EH (cell line): ENCODE measurements around the gene OSBPL2.
A peak's percentile ranks its signal among the peaks of the same experiment; 100 is the strongest.

Experiments
- DNase-seq: peaks from one replicate; pipeline ENCODE4 v3.0.0-alpha.2; 2015; ENCODE audit warnings: low read depth

Gene OSBPL2

DNA sequence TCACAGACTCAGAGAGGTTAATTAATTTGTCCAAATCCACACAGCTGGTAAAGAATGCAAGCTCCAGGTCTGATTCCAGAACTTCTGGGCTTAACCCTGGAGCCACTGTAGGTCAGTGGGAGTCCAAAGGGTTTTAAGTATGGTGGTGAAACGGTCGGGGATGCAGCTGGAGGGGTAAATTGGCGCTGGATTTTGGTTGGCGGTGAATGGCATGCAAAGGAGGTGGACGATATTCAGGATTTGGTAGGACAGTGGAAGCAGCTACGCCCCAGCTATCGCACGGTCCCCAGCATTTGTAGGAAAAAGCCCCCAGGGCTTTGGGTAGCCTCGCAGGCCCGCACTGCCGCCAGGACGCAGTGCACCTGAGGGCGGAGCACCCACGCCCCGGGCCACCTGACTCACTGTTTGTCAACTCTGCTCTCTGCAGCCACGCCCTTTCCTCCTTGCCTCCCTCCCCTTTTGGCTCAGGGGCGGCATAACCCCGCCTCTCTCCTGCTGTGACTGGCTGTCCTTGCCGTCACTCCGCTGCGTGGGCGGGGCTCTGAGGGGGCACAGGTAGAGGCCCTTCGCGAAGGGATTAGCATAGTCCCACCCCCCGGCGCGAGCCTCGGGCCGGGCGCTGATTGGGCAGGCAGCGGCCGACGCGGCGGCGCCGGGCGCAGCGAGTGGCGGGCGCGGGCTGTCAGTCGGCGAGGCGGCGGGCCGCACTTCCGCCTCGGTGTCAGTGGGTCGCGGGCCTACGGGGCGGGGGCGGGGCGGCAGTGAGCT is at the start of gene OSBPL2:
OSBPL2 (plus strand) TSS at position 721 of the 768 bp plus-strand sequence. CDS start 17,664 bp downstream, outside the sequence.
- peak; percentile 96 for DNase-seq

DNA sequence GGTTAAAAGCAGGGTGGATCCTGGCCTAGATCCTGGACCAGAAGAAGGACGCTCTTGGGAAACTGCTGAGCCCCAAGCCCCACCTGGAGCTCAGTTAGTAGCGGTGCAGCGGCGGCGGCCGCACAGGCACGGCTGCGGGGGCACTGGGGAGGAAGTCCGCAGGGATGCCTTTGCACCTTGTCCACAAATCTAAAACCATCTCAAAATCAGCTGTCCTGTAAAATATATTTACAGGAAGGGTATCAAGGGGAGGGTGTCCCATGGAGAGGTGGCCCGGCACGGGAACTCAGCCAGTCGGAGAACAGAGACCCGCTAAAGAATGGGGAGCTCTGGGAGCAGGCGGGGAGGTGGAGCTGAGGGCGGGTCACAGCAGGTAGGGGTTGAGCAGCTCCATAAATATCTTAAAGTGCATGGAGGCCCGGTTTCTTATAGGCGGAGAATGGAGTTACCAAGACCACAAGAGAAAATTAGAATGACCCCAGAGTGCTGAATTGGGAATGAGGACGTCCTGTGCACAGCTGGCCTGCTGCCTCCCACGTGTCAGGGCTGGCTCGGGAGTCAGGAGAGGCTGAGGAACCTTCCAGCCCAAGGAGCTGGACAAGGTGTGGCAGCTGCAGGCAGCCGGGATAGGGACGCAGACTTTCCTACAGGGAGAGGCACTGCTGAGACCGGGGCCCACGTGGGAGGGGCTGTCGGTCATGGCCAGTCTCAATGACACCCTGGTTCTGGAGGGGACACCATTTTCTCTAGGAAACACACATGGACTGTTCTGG is 47.5 kb upstream of the OSBPL2 start:
- no peak for DNase-seq

DNA sequence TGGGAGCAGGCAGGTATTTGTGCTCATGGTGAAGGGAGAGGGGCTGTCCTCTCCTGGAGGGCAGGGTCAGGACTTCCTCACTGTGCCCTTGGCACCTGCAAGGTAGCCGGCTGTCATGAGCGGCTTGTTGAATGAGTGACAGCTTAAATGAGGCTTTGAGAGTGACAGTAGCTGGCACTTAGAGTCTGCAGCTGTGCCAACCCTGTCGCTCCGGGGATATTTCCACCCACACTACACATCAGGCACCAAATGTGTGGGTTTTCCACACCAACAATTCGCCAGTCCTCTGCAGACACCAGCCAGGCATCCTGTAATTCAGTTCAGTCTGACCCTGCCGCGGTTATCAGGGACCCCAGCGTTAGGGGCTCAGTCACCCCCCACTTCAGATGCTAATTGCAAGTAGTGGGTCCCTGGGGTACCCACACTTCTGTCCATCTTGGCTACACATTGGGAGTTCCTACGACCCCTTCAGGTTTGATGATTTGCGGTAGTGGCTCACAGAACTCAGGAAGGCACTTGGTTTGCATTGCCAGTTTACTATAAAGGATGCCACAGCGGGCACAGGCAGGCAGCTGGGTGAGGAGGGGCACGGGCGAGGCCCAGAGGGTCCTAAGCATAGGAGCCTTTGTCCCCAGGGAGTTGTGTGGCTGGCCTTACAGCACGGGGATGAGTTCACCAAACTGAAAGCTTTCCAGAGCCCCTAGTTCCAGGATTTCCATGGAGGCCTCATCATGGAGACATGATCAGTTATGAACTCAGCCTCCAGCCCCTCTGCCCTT is 46.4 kb upstream of the OSBPL2 start:
- DNase-seq = no peak

DNA sequence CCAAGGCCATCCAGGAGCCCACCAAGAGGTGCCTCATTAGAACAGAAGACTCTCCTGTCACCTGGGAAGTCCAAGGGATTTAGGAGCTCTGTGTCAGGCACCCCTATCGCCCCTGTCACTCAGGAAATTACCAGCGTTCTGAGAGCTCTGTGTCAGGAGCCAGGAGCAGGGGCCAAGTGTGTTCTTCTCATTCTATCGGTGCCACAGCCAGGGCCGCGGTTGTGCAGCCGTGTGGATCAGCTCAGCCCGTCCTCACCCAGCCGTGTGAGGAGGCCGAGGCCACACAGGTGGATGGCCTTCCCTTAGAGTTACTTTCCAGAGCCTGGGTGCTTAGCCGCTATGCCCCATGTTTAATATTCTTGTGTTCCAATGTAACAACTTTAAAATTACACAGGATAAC is 45.7 kb upstream of the OSBPL2 start:
- DNase-seq = no peak

DNA sequence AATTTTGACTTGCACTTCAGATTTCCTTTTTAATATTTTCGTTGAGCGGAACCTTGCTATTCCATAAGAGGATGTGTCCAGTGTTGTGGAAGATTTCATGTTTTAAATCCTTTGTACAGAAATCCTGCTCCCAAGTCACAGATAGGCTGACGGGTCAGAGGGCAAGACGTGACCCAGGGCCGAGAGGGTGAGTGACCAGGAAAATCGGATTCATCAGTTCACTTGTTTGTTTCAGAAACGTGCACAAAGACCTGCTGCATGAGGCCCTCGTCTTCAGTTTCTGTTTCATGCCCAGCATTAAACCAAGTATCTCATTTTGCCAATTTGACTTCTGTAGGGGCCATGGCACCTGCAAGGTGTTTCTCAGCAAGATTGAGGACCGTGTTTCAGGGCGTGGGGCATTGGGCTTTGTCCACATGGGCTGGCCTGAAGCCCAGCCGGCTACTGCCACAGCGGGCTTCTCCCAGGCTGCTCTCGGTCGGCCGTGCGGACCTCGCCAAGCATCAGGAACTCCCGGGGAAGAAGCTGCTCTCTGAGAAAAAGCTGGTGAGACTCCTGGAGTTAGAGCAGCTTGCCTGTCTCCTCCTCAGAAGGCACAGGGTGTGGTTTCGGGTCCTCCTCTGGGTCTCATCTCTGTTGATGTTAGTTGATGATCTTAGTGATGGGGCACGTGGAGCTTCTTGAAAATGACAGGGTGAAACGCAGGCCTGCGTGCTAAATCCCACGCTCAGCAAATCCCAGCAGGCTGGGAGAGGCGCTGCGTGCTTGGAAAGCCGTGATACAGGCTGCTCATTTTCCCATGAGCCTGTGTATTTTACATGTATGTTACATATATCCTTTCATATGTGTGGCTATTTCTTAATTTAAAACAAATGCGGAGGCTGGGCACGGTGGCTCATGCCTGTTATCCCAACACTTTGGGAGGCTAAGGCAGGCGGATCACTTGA is 45.0 kb upstream of the OSBPL2 start:
- DNase-seq = no peak

DNA sequence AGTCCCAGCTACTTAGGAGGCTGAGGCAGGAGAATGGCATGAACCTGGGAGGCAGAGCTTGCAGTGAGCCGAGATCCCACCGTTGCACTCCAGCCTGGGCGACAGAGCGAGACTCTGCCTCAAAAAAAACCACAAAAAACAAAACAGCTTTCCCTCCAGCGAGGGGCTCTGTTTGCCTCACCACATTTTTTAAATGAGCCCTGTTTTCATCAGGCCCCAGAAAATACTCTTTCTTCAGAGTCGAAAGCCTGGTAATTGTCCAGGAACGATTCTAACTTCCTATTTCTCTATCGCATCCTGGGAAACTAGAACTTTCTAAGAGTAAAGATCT is 43.3 kb upstream of the OSBPL2 start:
- DNase-seq = no peak

DNA sequence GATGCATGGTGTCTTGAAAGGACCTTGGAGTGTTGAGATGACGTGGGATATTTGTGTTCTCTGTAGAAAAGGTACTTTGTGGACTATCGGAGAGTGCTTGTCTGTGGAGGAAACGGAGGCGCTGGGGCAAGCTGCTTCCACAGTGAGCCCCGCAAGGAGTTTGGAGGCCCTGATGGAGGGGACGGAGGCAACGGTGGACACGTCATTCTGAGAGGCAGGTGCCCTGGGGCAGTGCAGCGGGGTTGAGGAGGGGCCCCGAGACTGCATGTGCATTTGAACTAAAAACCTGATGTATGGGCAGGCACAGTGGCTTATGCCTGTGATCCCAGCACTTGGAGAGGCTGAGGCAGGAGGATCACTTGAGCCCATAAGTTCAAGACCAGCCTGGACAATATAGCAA is 42.6 kb upstream of the OSBPL2 start:
- DNase-seq = no peak

DNA sequence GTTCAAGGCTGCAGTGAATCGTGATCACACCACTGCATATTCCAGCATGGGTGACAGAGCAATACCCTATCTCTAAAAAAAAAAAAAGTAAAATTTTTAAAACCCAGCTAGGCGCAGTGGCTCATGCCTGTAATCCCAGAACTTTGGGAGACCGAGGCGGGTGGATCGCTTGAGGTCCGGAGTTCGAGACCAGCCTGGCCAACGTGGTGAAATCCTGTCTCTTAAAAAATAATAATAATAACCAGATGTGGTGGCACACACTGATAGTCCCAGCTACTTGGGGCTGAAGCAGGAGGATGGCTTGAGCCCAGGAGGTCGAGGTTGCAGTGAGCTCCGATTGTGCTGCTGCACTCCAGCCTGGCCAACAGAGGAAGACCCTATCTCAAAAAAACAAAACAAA is 42.0 kb upstream of the OSBPL2 start:
- no peak for DNase-seq

DNA sequence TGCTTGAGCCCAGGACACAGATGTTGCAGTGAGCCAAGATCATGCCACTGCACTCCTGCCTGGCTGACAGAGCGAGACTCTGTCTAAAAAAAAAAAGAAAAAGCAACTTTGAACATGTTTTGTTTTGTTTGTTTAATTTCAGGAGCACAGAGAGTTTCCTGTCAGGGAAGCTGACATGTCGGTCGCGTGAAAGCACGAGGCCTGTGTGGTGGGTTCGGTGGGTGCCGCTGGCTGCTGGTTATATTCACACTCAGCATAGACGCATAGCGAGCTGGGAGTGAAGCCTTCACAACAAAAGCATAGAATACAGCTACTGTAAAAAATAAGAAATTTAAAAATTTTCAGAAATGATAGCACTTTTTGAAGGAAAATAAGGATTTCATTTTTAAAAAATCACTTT is 41.0 kb upstream of the OSBPL2 start:
- no peak for DNase-seq

DNA sequence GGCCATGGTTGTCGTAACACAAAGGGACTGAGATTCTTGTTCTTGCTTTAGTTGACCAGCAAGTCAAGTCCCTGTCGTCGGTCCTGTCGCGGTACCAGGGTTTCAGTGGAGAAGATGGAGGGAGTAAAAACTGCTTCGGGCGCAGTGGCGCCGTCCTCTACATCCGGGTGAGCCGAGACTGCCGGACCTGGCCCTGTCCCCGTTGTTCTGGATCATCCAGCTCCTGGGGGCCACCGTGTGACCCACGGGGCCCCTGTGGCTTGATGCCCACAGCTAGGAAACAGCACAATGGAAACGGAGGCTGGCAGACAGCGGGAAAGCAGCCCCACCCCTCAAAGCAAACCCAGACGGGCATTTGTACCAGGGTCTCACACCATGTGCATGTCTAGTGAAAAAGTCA is 40.5 kb upstream of the OSBPL2 start:
- no peak for DNase-seq

DNA sequence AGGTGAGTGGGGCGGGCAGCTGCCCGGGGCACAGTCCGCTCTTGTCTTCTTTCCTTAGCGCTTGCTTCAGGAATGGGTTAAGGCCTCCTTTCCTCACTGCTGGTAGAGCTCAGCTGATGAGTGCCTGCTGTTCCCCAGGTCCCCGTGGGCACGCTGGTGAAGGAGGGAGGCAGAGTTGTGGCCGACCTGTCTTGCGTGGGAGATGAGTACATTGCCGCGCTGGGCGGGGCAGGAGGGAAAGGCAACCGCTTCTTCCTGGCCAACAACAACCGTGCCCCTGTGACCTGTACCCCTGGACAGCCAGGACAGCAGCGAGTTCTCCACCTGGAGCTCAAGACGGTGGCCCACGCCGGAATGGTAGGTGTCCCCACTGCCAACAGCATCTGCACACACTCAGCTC is 39.8 kb upstream of the OSBPL2 start:
- no peak for DNase-seq

DNA sequence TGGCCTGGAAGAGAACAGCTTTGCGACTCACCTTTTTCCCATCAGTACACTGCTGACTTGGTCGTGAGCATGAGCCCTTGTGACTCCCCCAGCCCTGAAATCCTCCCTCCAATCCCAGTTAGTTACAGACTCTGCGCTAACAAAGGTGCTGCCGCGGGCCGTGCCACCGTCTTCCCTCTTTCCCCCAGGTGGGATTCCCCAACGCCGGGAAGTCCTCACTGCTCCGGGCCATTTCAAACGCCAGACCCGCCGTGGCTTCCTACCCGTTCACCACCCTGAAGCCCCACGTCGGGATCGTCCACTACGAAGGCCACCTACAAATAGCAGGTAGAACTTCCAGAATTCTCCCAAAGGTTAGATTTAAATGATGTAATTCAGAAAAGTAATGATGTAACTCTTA is 39.4 kb upstream of the OSBPL2 start:
- no peak for DNase-seq

DNA sequence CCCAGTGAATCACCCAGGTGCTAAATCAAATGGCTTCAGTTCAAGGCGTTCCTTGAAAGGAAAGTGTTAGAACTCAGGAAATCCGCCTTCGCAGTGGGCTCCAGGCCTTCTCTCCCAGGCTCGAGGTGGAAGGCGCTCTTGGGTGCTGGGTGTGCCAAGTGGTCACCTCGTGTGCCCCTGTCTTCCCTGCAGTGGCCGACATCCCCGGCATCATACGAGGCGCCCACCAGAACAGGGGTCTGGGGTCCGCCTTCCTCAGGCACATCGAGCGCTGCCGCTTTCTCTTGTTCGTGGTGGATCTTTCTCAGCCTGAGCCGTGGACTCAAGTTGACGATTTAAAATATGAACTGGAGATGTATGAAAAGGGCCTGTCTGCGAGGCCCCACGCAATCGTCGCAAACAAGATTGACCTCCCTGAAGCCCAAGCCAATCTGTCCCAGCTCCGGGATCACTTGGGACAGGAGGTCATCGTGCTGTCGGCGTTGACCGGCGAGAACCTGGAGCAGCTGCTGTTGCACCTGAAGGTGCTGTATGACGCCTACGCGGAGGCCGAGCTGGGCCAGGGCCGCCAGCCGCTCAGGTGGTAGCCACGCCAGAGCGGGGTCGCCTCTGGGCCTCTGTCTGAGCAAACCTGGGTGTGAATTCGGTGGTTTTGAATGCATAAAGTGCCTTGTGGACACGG is 37.7 kb upstream of the OSBPL2 start:
- no peak for DNase-seq

DNA sequence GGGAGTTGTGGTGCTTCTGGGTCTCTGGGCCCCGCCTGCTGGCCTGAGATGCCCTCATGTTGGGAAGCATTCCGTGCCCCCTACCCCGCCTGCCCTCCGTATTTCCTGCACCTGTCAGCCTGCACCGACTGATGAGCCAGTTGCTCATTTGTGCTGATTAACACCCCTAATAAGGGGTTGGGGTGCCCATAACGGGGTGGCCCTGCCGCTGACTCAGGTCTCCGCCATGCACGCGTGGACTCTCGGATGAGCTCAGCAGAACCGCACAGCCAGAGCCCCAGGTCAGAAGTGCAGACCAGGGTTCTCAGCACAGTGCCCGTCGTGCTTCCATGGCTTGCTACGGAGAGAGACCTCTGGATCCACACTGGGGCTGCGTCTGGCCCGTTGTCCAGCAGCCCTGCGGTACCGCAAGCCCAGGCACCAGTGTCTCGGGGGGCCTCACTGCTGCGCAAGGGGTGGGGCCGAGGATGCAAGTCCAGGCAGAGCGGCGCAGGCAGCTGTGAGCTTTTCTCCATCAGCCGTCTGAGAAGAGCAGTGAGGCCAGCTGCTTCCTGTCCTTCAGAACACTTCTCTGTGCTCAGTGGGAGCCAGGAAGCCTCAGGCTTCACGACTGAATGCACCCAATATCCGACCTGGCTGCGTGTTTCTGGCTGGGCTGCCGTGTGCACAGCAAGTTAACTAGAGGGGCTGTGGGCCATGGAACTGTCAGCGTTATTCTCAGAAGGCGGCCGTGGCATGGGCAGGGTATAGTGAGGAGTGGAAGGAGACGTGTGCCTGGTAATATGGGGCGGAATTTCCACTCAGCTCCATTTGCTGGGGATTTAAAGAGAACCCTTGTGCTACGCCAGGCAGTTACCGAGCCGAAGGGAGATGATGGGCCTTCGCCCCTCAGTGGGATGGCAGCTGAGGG is 36.9 kb upstream of the OSBPL2 start:
- no peak for DNase-seq

DNA sequence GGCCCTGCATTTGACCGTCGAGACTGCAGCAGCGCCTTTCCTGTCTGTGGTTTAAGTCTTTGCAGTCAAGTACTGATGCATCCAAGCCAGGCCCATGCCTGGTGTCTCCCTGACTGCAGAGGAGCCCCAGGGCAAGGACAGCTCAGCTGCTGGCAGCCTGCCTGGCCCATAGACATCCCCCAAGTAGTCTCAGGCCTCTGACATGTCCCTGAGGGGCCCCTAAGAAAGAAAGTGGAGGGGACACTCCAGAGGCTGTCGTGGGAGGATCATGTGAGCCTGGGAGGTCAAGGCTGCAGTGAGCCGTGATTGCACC is 36.3 kb upstream of the OSBPL2 start:
- peak; percentile 68 for DNase-seq

DNA sequence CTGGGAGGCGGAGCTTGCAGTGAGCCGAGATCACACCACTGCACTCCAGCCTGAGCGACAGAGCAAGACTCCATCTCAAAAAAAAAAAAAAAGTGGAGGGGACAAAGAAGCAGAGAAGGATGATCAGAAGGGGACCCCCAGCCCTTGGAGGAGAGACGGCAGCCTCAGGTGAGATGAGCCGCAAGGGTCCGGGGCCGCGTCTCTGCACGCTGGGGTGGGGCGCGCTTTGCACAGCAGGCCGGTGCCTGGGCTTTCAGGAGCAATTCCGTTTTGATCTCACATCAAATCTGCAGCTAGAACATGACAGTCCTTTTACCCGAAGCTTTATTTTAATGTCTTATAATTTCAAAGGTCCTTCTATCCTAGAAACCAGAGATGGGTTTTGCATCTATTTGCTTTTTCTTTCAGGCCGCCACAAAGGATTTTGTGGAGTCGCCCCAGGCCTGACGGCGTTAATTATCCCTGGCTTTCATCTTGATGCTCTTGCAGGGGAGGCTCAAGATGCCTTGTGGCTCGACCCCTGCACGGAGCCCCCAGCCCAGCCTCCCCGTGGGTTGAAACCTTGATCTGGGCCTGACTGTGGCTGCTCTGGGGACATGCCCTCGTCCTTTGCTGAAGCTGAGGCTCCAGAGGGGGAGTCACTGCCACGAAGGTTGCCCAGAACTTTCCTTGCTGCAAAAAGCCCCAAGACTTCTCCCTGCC is 35.5 kb upstream of the OSBPL2 start:
- no peak for DNase-seq

DNA sequence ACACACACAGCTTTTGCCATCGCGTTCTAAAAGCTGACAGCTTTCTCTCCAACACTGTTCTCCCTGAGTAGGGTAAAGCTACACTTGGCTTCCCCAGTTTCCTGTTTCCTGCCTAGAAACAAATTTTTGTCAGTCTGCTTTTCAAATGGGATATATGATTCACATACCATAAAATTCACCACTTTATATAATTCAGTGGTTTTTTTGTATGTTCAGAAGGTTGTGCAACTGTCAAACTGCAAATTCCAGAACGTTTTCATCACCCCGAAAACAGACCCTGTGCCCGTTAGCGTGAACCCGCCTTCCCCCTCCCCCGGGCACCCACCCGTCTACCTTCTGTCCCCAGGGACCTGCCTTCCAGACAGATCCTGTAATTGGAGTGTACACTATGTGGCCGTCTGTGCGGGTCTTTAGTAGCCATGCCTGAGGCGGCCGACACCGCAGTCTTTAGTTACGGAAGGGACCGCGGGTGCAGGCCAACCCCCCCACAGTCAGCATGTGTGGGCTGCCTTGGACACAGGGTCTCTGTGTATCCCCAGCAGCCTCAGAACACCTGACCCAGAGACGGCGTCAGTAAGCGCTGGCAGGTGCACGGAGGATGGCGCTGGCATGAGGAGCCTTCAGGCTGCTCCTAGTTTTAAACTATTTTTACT is 34.8 kb upstream of the OSBPL2 start:
- DNase-seq = peak; percentile 53

DNA sequence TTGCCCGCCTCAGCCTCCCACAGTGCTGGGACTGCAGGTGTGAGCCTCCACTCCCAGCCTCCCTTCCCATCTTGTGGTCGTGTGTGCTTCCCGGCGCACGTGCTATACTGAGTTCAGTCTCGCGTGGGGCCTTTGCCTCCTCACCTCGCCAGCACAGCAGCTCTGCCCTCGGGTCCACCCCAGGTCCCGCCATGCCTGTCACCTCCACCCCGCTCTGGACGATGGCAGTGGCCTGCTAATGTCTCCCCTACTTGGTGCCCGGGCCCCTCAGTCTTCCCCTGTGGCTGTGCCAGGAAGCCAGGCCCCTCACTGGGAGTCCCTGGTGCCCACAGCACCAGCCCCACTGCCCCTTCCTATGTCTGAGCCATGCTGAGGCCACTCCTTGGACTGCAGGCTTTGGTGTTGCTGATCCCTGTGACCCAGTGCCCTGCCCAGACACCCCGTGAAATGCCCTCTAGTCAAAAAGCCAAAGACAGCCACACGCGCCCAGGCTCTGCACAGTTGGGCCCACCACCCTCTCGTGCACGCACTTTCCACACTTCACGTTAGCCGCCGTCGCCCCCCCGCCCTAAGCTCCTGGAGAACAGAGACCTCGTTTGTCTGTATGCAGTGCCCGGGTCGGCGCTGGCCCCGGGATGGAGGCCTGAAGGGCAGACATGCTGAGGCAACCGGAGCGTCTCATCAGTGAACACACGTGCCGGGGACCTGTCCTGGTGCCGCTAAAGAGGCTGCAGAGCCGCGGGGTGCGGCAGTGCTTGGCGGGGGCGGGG is 32.5 kb upstream of the OSBPL2 start:
- DNase-seq = no peak
